DND-41 (cell line): ENCODE measurements around the gene MAP4.

Source experiments
- CTCF ChIP-seq: IDR thresholded peaks from 2 replicates; pipeline ENCODE4 v1.5.1; 2012; ENCODE audit warnings: borderline replicate concordance, low read length, moderate library complexity, mild to moderate bottlenecking; ENCODE audit not compliant: poor library complexity, severe bottlenecking; ENCODE audit errors: extremely low read depth
- EZH2 ChIP-seq: IDR thresholded peaks from 3 replicates; pipeline ENCODE4 v1.6.1; 2012; ENCODE audit warnings: borderline replicate concordance, low read depth, mild to moderate bottlenecking, moderate library complexity, low read length, inconsistent platforms; ENCODE audit not compliant: severe bottlenecking

GRCh38 chr3:47825590-47825989, 190.6 kb downstream of the MAP4 start:
- TF ChIP-seq CTCF, result no peak
- TF ChIP-seq EZH2, result no peak
